Large intestine (tissue), 3 donors: ENCODE measurements around the gene DCAF6. TPM values are rescaled to one million over a fixed set of nuclear protein-coding genes. Genes with fewer than 3 reads are reported as not detected.
A peak's percentile ranks its signal among the peaks of the same experiment; 100 is the strongest.

Experiments used
- DNase-seq, 2 donors: peaks; one replicate each; pipeline versions ENCODE4 v3.0.0 to v3.0.0-alpha.2; 2013
- H3K27ac ChIP-seq: one replicate; pipeline ENCODE4 v1.5.1; 2013; ENCODE audit warnings: low read length
- H3K27me3 ChIP-seq: 2 replicates; pipeline ENCODE4 v1.6.1; 2013; ENCODE audit warnings: low read length; ENCODE audit not compliant: control insufficient read depth, insufficient read depth
- H3K36me3 ChIP-seq: 2 replicates; pipeline ENCODE4 v1.6.1; 2013; ENCODE audit warnings: low read length; ENCODE audit not compliant: control insufficient read depth, insufficient read depth
- H3K4me1 ChIP-seq: one replicate; pipeline ENCODE4 v1.6.1; 2013; ENCODE audit warnings: low read length; ENCODE audit not compliant: control insufficient read depth, insufficient read depth
- H3K4me3 ChIP-seq: one replicate; pipeline ENCODE4 v1.5.1; 2013; ENCODE audit warnings: low read length
- H3K9me3 ChIP-seq: one replicate; pipeline ENCODE4 v1.6.1; 2013; ENCODE audit warnings: mild to moderate bottlenecking, low read depth, low read length, moderate library complexity; ENCODE audit not compliant: control insufficient read depth
- WGBS: methylation state at CpG from one replicate; pipeline ENCODE4 v1.1.5; 2013; ENCODE audit warnings: low lambda C conversion rate; ENCODE audit not compliant: insufficient coverage; 5-methylcytosine and 5-hydroxymethylcytosine counted together
- polyA plus RNA-seq: library from polyadenylated mRNA; unstranded; fragments of 120-200 nt; gene quantifications from one replicate; pipeline ENCODE4 v1.2.1, GENCODE V29; 2013

The DCAF6 gene
- polyA plus RNA-seq, 1 donor, result 54.7 TPM

GRCh38 chr1:168099337-168099801 is 162.9 kb downstream of the DCAF6 start:
- no peak for DNase-seq
- H3K4me1 ChIP-seq, result no peaks in the 10 kb centered on the region
- H3K4me3 ChIP-seq, result no peak overlapping the region
- no peaks in the 10 kb centered on the region for H3K27me3 ChIP-seq
- H3K36me3 ChIP-seq, result peaks cover 17% of the 10 kb centered on the region
- no CpG with 5 or more reads among the region's 7 CpGs for WGBS
- H3K27ac ChIP-seq, result no peak overlapping the region
- H3K9me3 ChIP-seq, result no peaks in the 10 kb centered on the region

GRCh38 chr1:168100315-168101002 is 164.0 kb downstream of the DCAF6 start:
- Histone ChIP-seq H3K27ac (no peak overlapping the region), H3K27me3 (no peaks in the 10 kb centered on the region), H3K4me3 (no peak overlapping the region), H3K4me1 (no peaks in the 10 kb centered on the region), H3K9me3 (no peaks in the 10 kb centered on the region), H3K36me3 (peaks cover 15% of the 10 kb centered on the region)
- DNase-seq, result no peak
- no CpG with 5 or more reads among the region's 7 CpGs for WGBS

GRCh38 chr1:168101336-168101735 is 164.9 kb downstream of the DCAF6 start:
- H3K27me3 ChIP-seq, result no peaks in the 10 kb centered on the region

GRCh38 chr1:168102487-168102886 is 166.0 kb downstream of the DCAF6 start:
- DNase-seq, result no peak
- Histone ChIP-seq H3K36me3 (peaks cover 10% of the 10 kb centered on the region), H3K4me1 (no peaks in the 10 kb centered on the region), H3K27me3 (no peaks in the 10 kb centered on the region), H3K4me3 (no peak overlapping the region), H3K27ac (no peak overlapping the region), H3K9me3 (no peaks in the 10 kb centered on the region)
- WGBS, result no CpG with 5 or more reads among the region's 1 CpG

More at GRCh38 chr1:168101336-168101735, 164.9 kb downstream of the DCAF6 start:
- H3K9me3 ChIP-seq, result no peaks in the 10 kb centered on the region
- DNase-seq, result no peak
- no peak overlapping the region for H3K27ac ChIP-seq
- H3K36me3 ChIP-seq, result peaks cover 14% of the 10 kb centered on the region
- 100% methylated on average over 2 of the region's 8 CpGs for WGBS
- H3K4me3 ChIP-seq, result no peak overlapping the region
- no peaks in the 10 kb centered on the region for H3K4me1 ChIP-seq

GRCh38 chr1:168104535-168104934 is 168.1 kb downstream of the DCAF6 start:
- Histone ChIP-seq H3K36me3 (peaks cover 4% of the 10 kb centered on the region), H3K4me3 (no peak overlapping the region), H3K27ac (no peak overlapping the region), H3K4me1 (no peaks in the 10 kb centered on the region), H3K9me3 (no peaks in the 10 kb centered on the region), H3K27me3 (no peaks in the 10 kb centered on the region)
- DNase-seq, result no peak
- no CpG with 5 or more reads among the region's 11 CpGs for WGBS

- H3K27me3 ChIP-seq, result no peaks in the 10 kb centered on the region
- peaks cover 4% of the 10 kb centered on the region for H3K36me3 ChIP-seq
- no CpG with 5 or more reads among the region's 6 CpGs for WGBS
Measured at GRCh38 chr1:168105846-168106245, 169.4 kb downstream of the DCAF6 start.

GRCh38 chr1:168106274-168106673 is 169.8 kb downstream of the DCAF6 start:
- Histone ChIP-seq H3K27ac (no peak overlapping the region), H3K4me3 (no peak overlapping the region), H3K9me3 (no peaks in the 10 kb centered on the region), H3K27me3 (no peaks in the 10 kb centered on the region), H3K4me1 (no peaks in the 10 kb centered on the region), H3K36me3 (peaks cover 4% of the 10 kb centered on the region)
- no CpG with 5 or more reads among the region's 8 CpGs for WGBS
- no peak for DNase-seq

More at GRCh38 chr1:168105846-168106245, 169.4 kb downstream of the DCAF6 start:
- DNase-seq, result no peak
- Histone ChIP-seq H3K4me1 (no peaks in the 10 kb centered on the region), H3K27ac (no peak overlapping the region), H3K9me3 (no peaks in the 10 kb centered on the region), H3K4me3 (no peak overlapping the region)

- no peak for DNase-seq
- no peaks in the 10 kb centered on the region for H3K27me3 ChIP-seq
- WGBS, result 96% methylated on average over 3 of the region's 7 CpGs
- H3K36me3 ChIP-seq, result no peaks in the 10 kb centered on the region
- H3K4me3 ChIP-seq, result no peak overlapping the region
- H3K4me1 ChIP-seq, result peaks cover 6% of the 10 kb centered on the region
- no peak overlapping the region for H3K27ac ChIP-seq
- H3K9me3 ChIP-seq, result no peaks in the 10 kb centered on the region
Measured at GRCh38 chr1:168110896-168111545, 174.5 kb downstream of the DCAF6 start.

GRCh38 chr1:168112673-168113305 is 176.3 kb downstream of the DCAF6 start:
- H3K27me3 ChIP-seq, result no peaks in the 10 kb centered on the region
- WGBS, result no CpG with 5 or more reads among the region's 6 CpGs
- peaks cover 20% of the 10 kb centered on the region for H3K4me1 ChIP-seq
- H3K9me3 ChIP-seq, result no peaks in the 10 kb centered on the region
- H3K36me3 ChIP-seq, result no peaks in the 10 kb centered on the region
- H3K27ac ChIP-seq, result no peak overlapping the region
- no peak for DNase-seq
- no peak overlapping the region for H3K4me3 ChIP-seq

- Histone ChIP-seq H3K9me3 (peaks cover 3% of the 10 kb centered on the region), H3K27ac (no peak overlapping the region), H3K4me3 (no peak overlapping the region), H3K27me3 (no peaks in the 10 kb centered on the region), H3K36me3 (no peaks in the 10 kb centered on the region), H3K4me1 (peaks cover 20% of the 10 kb centered on the region)
- WGBS, result no CpG with 5 or more reads among the region's 6 CpGs
- peak in 1 of 2 donors; percentile 25 for DNase-seq
Measured at GRCh38 chr1:168114845-168115244, 178.4 kb downstream of the DCAF6 start.
